ENCODE results near the gene MFN2. TPM values are rescaled to one million over a fixed set of nuclear protein-coding genes. Genes with fewer than 3 reads are reported as not detected.

Gene MFN2
- total RNA-seq, 1 donor from 2014 or later = 61.9 TPM

DNA sequence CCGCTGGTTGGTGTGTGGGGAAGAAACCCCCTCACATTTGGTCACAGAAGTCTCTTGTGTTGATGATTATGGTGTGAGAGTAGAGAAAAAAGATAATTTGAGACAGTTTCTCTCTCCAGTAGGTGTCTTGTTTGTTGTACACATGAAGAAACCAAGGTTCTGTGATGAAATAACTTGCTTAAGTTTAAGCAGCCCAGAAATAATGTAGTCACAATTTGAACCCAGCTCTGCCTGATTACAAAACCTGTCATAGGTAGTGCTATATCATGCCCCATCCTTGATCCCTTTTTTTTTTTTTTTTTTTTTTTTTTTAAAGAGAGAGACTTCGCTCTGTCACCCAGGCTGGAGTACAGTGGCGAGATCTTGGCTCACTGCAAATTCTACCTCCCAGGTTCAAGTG, 4.9 kb downstream of the MFN2 start:
- Mint-ChIP-seq H3K36me3 (ENCODE audit: unreplicated experiment) (no peaks in the 10 kb centered on the region), H3K9me3 (ENCODE audit: unreplicated experiment) (peaks cover 3% of the 10 kb centered on the region), H3K27me3 (ENCODE audit: unreplicated experiment) (peaks cover 1% of the 10 kb centered on the region), H3K4me1 (ENCODE audit: low read depth, unreplicated experiment) (peaks cover 8% of the 10 kb centered on the region), H3K27ac (ENCODE audit: unreplicated experiment) (no peak overlapping the region), H3K4me3 (ENCODE audit: unreplicated experiment) (no peak overlapping the region)
- TF ChIP-seq, protein P1, sequence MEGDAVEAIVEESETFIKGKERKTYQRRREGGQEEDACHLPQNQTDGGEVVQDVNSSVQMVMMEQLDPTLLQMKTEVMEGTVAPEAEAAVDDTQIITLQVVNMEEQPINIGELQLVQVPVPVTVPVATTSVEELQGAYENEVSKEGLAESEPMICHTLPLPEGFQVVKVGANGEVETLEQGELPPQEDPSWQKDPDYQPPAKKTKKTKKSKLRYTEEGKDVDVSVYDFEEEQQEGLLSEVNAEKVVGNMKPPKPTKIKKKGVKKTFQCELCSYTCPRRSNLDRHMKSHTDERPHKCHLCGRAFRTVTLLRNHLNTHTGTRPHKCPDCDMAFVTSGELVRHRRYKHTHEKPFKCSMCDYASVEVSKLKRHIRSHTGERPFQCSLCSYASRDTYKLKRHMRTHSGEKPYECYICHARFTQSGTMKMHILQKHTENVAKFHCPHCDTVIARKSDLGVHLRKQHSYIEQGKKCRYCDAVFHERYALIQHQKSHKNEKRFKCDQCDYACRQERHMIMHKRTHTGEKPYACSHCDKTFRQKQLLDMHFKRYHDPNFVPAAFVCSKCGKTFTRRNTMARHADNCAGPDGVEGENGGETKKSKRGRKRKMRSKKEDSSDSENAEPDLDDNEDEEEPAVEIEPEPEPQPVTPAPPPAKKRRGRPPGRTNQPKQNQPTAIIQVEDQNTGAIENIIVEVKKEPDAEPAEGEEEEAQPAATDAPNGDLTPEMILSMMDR (IDR thresholded peaks at IDR 0.05; ENCODE audit: partially characterized antibody, unreplicated experiment) = no peak
- no peak for DNase-seq

DNA sequence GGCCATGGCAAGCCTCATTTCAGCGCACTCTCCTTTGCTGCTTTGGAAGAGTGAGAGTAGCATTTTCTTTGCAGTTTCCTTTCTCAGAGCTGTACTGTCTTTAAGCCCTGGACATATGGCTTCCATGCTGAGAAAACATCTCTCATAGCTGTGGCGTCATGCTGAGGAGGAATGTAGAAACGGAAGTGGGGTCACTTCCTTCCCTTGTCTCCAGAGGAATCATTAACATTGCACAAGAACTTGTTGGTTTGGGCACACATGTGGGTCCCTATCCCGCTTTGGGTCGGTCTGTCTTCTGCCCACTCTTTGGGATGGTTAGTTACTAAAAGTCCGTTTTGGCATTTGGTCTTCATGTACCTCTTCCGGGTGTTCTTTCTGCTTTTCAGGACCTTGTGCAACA, 5.6 kb downstream of the MFN2 start:
- no peaks in the 10 kb centered on the region for H3K36me3 Mint-ChIP-seq (ENCODE audit: unreplicated experiment)

GRCh38 chr1:11989669-11990068, 9.4 kb downstream of the MFN2 start:
- no peaks in the 10 kb centered on the region for H3K36me3 Mint-ChIP-seq (ENCODE audit: unreplicated experiment)
- no peak for DNase-seq
- H3K9me3 Mint-ChIP-seq (ENCODE audit: unreplicated experiment) = no peaks in the 10 kb centered on the region
- no peak overlapping the region for H3K27ac Mint-ChIP-seq (ENCODE audit: unreplicated experiment)
- no peaks in the 10 kb centered on the region for H3K4me1 Mint-ChIP-seq (ENCODE audit: low read depth, unreplicated experiment)
- TF ChIP-seq, protein P1 (IDR thresholded peaks at IDR 0.05; ENCODE audit: partially characterized antibody, unreplicated experiment) = no peak
- no peak overlapping the region for H3K4me3 Mint-ChIP-seq (ENCODE audit: unreplicated experiment)
- H3K27me3 Mint-ChIP-seq (ENCODE audit: unreplicated experiment) = no peaks in the 10 kb centered on the region

More for the DNA sequence above, 5.6 kb downstream of the MFN2 start:
- DNase-seq = no peak
- H3K27me3 Mint-ChIP-seq (ENCODE audit: unreplicated experiment) = no peaks in the 10 kb centered on the region
- no peak overlapping the region for H3K4me3 Mint-ChIP-seq (ENCODE audit: unreplicated experiment)
- TF ChIP-seq, protein P1 (IDR thresholded peaks at IDR 0.05; ENCODE audit: partially characterized antibody, unreplicated experiment) = no peak
- H3K9me3 Mint-ChIP-seq (ENCODE audit: unreplicated experiment) = peaks cover 3% of the 10 kb centered on the region
- H3K27ac Mint-ChIP-seq (ENCODE audit: unreplicated experiment) = no peak overlapping the region
- H3K4me1 Mint-ChIP-seq (ENCODE audit: low read depth, unreplicated experiment) = peaks cover 8% of the 10 kb centered on the region

- no peak overlapping the region for H3K4me3 Mint-ChIP-seq (ENCODE audit: unreplicated experiment)
- no peak overlapping the region for H3K27ac Mint-ChIP-seq (ENCODE audit: unreplicated experiment)
- no peaks in the 10 kb centered on the region for H3K36me3 Mint-ChIP-seq (ENCODE audit: unreplicated experiment)
Observed at GRCh38 chr1:11990303-11991032, 10.2 kb downstream of the MFN2 start.

More at GRCh38 chr1:11990303-11991032, 10.2 kb downstream of the MFN2 start:
- Mint-ChIP-seq H3K27me3 (ENCODE audit: unreplicated experiment) (no peaks in the 10 kb centered on the region), H3K4me1 (ENCODE audit: low read depth, unreplicated experiment) (no peaks in the 10 kb centered on the region), H3K9me3 (ENCODE audit: unreplicated experiment) (no peaks in the 10 kb centered on the region)
- TF ChIP-seq, protein P1 (IDR thresholded peaks at IDR 0.05; ENCODE audit: partially characterized antibody, unreplicated experiment) = no peak
- no peak for DNase-seq
